ENCODE measurements around the gene CELA3B.
"Not testable (repeated sequence)": the region's sequence is repeated elsewhere in the genome, so short reads cannot be mapped to it uniquely, and the experiment has no call there.

CELA3B gene, protein sequence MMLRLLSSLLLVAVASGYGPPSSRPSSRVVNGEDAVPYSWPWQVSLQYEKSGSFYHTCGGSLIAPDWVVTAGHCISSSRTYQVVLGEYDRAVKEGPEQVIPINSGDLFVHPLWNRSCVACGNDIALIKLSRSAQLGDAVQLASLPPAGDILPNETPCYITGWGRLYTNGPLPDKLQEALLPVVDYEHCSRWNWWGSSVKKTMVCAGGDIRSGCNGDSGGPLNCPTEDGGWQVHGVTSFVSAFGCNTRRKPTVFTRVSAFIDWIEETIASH

DNA sequence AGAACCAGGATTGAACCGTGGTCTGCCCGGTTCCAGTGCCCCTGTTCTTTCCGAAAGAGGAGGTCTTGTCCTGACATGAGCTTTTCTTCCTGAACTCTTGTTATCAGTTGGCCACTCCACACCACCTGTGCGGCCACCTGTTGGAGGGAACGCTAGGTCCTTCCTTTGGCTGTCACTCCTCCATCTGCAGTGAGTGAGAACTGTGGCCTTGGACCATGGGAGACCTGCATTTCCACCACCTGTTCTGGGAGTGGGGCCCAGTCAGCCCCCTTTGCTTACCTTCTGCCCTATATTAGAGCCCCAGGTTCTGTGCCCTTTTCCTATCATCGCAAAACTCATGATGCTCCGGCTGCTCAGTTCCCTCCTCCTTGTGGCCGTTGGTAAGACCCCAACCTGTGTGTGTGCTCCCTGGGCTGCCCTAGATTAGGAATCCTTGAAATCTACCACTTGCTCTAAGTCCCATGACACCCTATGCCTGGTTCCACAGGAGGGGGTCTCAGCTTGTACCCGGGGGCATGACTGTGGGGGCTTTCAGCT is at the start of gene CELA3B:
Gene CELA3B, plus strand, starts transcription at position 320 of the 537 bp plus-strand sequence. Its CDS starts 18 bp downstream, at position 338.
- H3K9ac ChIP-seq (ENCODE audit: low read depth, low read length); H3K79me2 ChIP-seq (ENCODE audit: insufficient read depth, low read length); H3K27ac ChIP-seq (ENCODE audit: low read length); H3K4me3 ChIP-seq (ENCODE audit: low read depth in 1 of 2, low read length in 2 of 2); H2AFZ ChIP-seq (ENCODE audit: low read depth, low read length); H3K4me1 ChIP-seq (ENCODE audit: insufficient read depth, low read length); DNase-seq; H3K36me3 ChIP-seq (ENCODE audit: insufficient read depth, low read length); H3K9me3 ChIP-seq (ENCODE audit: insufficient read depth, low read length, severe bottlenecking); ATAC-seq (ENCODE audit: insufficient read depth, low read depth); H3K27me3 ChIP-seq (ENCODE audit: insufficient read depth, low read length, poor library complexity); H4K20me1 ChIP-seq (ENCODE audit: insufficient read depth, low read length); H3K4me2 ChIP-seq (ENCODE audit: insufficient read depth, low read length): not testable (repeated sequence)

DNA sequence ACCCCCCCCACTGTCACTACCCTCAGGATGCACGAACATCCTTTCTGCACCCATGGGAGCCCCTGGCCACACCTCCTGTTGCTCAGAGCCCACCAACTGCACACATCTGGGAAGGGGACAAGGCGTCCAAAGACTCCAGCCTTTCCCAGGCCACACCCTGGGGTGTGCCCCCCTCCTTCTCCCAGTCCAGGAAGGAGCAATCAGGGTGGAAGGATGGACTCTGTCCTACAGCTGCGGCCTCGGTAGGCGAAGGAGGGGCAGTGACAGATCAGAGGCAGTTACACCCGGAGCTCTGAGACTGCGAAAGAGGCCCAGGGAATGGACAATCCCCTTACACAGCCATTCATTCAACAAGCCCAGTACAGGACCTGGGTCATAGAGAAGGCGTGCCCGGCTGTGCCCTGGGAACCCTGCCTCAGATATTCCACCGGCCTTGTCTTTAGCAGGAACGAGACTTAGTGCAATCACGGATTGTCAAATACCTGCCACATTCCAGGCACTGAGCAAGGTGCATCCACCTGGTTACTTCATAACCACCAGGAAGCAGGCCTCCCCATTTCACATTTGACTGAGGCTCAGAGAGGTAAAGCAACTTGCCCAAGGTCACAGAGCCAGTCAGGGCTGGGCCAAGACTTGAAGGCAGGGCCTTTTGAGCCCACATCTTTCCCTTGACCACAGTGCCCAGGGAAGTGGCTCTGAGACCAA is 49.1 kb upstream of the CELA3B start:
- Histone ChIP-seq H3K9ac (ENCODE audit: low read depth, low read length) (no peak overlapping the region), H3K4me3 (ENCODE audit: low read depth in 1 of 2, low read length in 2 of 2) (no peak overlapping the region), H3K4me1 (ENCODE audit: insufficient read depth, low read length) (no peaks in the 10 kb centered on the region), H3K27me3 (ENCODE audit: insufficient read depth, low read length, poor library complexity) (no peaks in the 10 kb centered on the region), H3K27ac (ENCODE audit: low read length) (no peak overlapping the region), H3K79me2 (ENCODE audit: insufficient read depth, low read length) (no peaks in the 10 kb centered on the region), H4K20me1 (ENCODE audit: insufficient read depth, low read length) (no peaks in the 10 kb centered on the region), H2AFZ (ENCODE audit: low read depth, low read length) (no peak overlapping the region), H3K9me3 (ENCODE audit: insufficient read depth, low read length, severe bottlenecking) (no peaks in the 10 kb centered on the region), H3K36me3 (ENCODE audit: insufficient read depth, low read length) (no peaks in the 10 kb centered on the region), H3K4me2 (ENCODE audit: insufficient read depth, low read length) (no peak overlapping the region)
- ATAC-seq (ENCODE audit: insufficient read depth, low read depth) (no peak), DNase-seq (no peak)
- TF ChIP-seq, protein P1, sequence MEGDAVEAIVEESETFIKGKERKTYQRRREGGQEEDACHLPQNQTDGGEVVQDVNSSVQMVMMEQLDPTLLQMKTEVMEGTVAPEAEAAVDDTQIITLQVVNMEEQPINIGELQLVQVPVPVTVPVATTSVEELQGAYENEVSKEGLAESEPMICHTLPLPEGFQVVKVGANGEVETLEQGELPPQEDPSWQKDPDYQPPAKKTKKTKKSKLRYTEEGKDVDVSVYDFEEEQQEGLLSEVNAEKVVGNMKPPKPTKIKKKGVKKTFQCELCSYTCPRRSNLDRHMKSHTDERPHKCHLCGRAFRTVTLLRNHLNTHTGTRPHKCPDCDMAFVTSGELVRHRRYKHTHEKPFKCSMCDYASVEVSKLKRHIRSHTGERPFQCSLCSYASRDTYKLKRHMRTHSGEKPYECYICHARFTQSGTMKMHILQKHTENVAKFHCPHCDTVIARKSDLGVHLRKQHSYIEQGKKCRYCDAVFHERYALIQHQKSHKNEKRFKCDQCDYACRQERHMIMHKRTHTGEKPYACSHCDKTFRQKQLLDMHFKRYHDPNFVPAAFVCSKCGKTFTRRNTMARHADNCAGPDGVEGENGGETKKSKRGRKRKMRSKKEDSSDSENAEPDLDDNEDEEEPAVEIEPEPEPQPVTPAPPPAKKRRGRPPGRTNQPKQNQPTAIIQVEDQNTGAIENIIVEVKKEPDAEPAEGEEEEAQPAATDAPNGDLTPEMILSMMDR (IDR thresholded peaks at IDR 0.05; ENCODE audit: borderline replicate concordance, extremely low read depth, low read length, poor library complexity, severe bottlenecking): no peak
- TF ChIP-seq EZH2 (IDR thresholded peaks at IDR 0.05; ENCODE audit: borderline replicate concordance, low read depth, low read length, severe bottlenecking): no peak

DNA sequence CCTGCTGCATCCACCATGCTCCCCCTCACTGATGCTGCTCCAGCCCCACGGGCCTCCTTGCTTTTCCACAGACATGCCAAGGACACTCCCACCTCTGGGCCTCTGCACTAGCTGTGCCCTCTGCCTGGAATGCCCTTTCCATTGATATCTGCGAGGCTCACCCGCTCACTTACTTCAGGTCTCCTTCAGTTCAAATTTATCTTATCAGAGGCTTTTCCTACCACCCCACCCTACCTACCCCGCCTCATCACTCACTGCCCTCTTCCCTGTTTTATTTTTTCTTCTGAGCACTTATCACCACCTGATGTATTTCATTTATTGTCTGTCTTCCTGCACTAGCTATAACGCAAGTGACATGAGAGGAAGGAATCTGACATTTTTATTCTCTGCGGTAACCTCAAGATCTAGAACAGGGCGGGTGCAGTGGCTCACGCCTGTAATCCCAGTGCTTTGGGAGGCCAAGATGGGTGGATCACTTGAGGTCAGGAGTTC is 46.7 kb upstream of the CELA3B start:
- H4K20me1 ChIP-seq (ENCODE audit: insufficient read depth, low read length): no peaks in the 10 kb centered on the region
- no peak overlapping the region for H3K4me3 ChIP-seq (ENCODE audit: low read depth in 1 of 2, low read length in 2 of 2)
- DNase-seq: no peak
- H3K36me3 ChIP-seq (ENCODE audit: insufficient read depth, low read length): no peaks in the 10 kb centered on the region
- no peak overlapping the region for H3K27ac ChIP-seq (ENCODE audit: low read length)
- H3K9ac ChIP-seq (ENCODE audit: low read depth, low read length): no peak overlapping the region
- no peaks in the 10 kb centered on the region for H3K79me2 ChIP-seq (ENCODE audit: insufficient read depth, low read length)
- no peaks in the 10 kb centered on the region for H3K4me1 ChIP-seq (ENCODE audit: insufficient read depth, low read length)
- no peaks in the 10 kb centered on the region for H3K9me3 ChIP-seq (ENCODE audit: insufficient read depth, low read length, severe bottlenecking)
- TF ChIP-seq, protein P1 (IDR thresholded peaks at IDR 0.05; ENCODE audit: borderline replicate concordance, extremely low read depth, low read length, poor library complexity, severe bottlenecking): no peak
- TF ChIP-seq EZH2 (IDR thresholded peaks at IDR 0.05; ENCODE audit: borderline replicate concordance, low read depth, low read length, severe bottlenecking): no peak
- H2AFZ ChIP-seq (ENCODE audit: low read depth, low read length): no peak overlapping the region
- H3K4me2 ChIP-seq (ENCODE audit: insufficient read depth, low read length): no peak overlapping the region
- no peak for ATAC-seq (ENCODE audit: insufficient read depth, low read depth)
- H3K27me3 ChIP-seq (ENCODE audit: insufficient read depth, low read length, poor library complexity): no peaks in the 10 kb centered on the region

DNA sequence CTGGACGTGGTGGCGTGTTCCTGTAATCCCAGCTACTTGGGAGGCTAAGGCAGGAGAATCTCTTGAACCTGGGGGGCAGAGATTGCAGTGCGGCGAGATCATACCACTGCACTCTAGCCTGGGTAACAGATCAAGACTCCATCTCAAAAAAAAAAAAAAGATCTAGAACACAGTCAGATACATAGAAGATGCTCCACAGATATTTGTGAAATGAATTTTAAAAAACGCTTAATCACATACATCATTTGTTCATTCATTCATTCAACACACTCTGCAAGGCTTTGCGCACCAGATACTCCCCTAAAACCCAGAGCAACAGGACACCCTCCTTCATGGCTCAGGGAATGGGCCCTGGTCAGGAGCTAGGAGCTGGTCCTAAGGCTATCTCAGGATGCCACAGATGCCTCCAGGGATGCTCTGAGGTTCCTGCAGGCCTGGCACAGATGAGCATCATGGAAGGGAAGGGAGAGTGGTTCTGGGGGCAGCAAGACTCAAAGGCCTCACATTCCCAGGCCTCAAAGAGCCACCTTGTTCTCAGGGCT is 46.1 kb upstream of the CELA3B start:
- Histone ChIP-seq H3K27me3 (ENCODE audit: insufficient read depth, low read length, poor library complexity) (no peaks in the 10 kb centered on the region), H3K4me1 (ENCODE audit: insufficient read depth, low read length) (no peaks in the 10 kb centered on the region), H3K9ac (ENCODE audit: low read depth, low read length) (no peak overlapping the region), H3K27ac (ENCODE audit: low read length) (no peak overlapping the region), H3K9me3 (ENCODE audit: insufficient read depth, low read length, severe bottlenecking) (no peaks in the 10 kb centered on the region), H2AFZ (ENCODE audit: low read depth, low read length) (no peak overlapping the region), H3K4me3 (ENCODE audit: low read depth in 1 of 2, low read length in 2 of 2) (no peak overlapping the region), H3K79me2 (ENCODE audit: insufficient read depth, low read length) (no peaks in the 10 kb centered on the region), H3K4me2 (ENCODE audit: insufficient read depth, low read length) (no peak overlapping the region), H3K36me3 (ENCODE audit: insufficient read depth, low read length) (no peaks in the 10 kb centered on the region), H4K20me1 (ENCODE audit: insufficient read depth, low read length) (no peaks in the 10 kb centered on the region)
- ATAC-seq (ENCODE audit: insufficient read depth, low read depth): no peak
- no peak for DNase-seq
- TF ChIP-seq EZH2 (IDR thresholded peaks at IDR 0.05; ENCODE audit: borderline replicate concordance, low read depth, low read length, severe bottlenecking): no peak
- TF ChIP-seq, protein P1 (IDR thresholded peaks at IDR 0.05; ENCODE audit: borderline replicate concordance, extremely low read depth, low read length, poor library complexity, severe bottlenecking): no peak
